Sigmoid colon (tissue), 4 donors: Measurements from ENCODE around the gene CYB5R4.

Experiments used
- EP300 ChIP-seq, 4 donors: sonication (generic); formaldehyde crosslinking; IDR thresholded peaks; one replicate each; pipeline ENCODE4 v1.6.1; 2017; ENCODE audit warnings: antibody characterized with exemption in 4 of 4
- POLR2A ChIP-seq, 2 donors: fragments of 450-650 bp; IDR thresholded peaks; one replicate each; pipeline ENCODE4 v1.6.1; 2016; ENCODE audit warnings: antibody characterized with exemption in 2 of 2, mild to moderate bottlenecking in 2 of 2, moderate library complexity in 2 of 2
- POLR2AphosphoS5 ChIP-seq, 4 donors: sonication (generic); formaldehyde crosslinking; IDR thresholded peaks; one replicate each; pipeline ENCODE4 v1.6.1; 2017; ENCODE audit warnings: antibody characterized with exemption in 4 of 4
- TF ChIP-seq, protein P1 (sequence below), 4 experiments: fragments of 450-650 bp in 3 of 4; fragments of 200-600 bp in 1 of 4; IDR thresholded peaks; one replicate each; pipeline ENCODE4 v1.5.1; 2016 to 2019; ENCODE audit warnings: antibody characterized with exemption in 4 of 4, mild to moderate bottlenecking in 3 of 4, moderate library complexity in 2 of 4

- TF ChIP-seq EP300 (IDR thresholded peaks at IDR 0.05): no peak
- no peak for TF ChIP-seq POLR2A (IDR thresholded peaks at IDR 0.05)
- TF ChIP-seq, protein P1, sequence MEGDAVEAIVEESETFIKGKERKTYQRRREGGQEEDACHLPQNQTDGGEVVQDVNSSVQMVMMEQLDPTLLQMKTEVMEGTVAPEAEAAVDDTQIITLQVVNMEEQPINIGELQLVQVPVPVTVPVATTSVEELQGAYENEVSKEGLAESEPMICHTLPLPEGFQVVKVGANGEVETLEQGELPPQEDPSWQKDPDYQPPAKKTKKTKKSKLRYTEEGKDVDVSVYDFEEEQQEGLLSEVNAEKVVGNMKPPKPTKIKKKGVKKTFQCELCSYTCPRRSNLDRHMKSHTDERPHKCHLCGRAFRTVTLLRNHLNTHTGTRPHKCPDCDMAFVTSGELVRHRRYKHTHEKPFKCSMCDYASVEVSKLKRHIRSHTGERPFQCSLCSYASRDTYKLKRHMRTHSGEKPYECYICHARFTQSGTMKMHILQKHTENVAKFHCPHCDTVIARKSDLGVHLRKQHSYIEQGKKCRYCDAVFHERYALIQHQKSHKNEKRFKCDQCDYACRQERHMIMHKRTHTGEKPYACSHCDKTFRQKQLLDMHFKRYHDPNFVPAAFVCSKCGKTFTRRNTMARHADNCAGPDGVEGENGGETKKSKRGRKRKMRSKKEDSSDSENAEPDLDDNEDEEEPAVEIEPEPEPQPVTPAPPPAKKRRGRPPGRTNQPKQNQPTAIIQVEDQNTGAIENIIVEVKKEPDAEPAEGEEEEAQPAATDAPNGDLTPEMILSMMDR (IDR thresholded peaks at IDR 0.05): no peak
- no peak for TF ChIP-seq POLR2AphosphoS5 (IDR thresholded peaks at IDR 0.05)
Measured at GRCh38 chr6:84016029-84016428, 156.5 kb downstream of the CYB5R4 start.
